HG03457 (cell line): ENCODE measurements around the gene SCGN.

Experiments
- ATAC-seq: cut with Tn5 transposase; IDR thresholded peaks from one replicate; pipeline ENCODE4 v1.9.1; 2021; ENCODE audit warnings: moderate number of reproducible peaks; ENCODE audit not compliant: unreplicated experiment

The SCGN gene

GRCh38 chr6:25639653-25640052 lies 12.4 kb upstream of the SCGN start:
- ATAC-seq = no peak

GRCh38 chr6:25640446-25640845 lies 11.6 kb upstream of the SCGN start:
- ATAC-seq = no peak

GRCh38 chr6:25640891-25641290 lies 11.1 kb upstream of the SCGN start:
- no peak for ATAC-seq

DNA sequence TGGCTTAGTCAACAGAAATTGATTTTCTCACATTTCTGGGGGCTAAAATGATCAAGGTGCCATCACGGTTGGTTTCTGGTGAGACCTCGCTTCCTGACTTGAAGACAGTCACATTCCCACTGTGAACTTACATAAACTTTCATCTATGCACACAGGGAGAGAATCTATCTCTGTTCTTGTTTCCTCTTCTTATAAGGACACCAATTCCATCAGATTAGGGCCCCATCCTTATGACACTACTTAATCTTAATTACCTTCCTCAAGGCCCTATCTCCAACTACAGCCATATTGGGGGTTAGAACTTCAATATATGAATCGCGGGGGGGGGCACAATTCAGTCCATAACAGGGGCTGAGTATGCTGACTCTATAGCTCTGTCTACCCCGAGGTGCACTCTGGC lies 10.6 kb upstream of the SCGN start:
- ATAC-seq = no peak

- ATAC-seq = no peak
These were observed 9.9 kb upstream of the SCGN start for GRCh38 chr6:25641940-25642666.

GRCh38 chr6:25642667-25643328 lies 9.2 kb upstream of the SCGN start:
- ATAC-seq = no peak

DNA sequence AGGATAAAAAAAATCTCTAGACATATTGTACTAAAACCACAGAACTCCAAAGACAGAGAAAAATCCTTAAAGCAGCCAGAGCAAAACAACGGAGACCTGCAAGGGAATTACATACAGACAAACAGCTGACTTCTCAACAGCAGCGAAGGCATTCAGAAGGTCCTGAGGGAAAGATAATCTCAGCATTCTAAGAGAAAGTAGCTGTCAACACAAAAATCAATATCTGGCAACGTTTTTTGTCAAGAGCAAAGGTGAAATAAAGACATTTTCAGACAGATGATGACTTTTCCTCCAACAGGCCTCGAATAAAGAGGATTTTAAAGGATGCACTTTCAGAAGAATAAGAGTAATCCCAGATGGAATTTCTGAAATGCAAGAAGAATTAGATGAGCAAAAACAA lies 6.1 kb upstream of the SCGN start:
- no peak for ATAC-seq

DNA sequence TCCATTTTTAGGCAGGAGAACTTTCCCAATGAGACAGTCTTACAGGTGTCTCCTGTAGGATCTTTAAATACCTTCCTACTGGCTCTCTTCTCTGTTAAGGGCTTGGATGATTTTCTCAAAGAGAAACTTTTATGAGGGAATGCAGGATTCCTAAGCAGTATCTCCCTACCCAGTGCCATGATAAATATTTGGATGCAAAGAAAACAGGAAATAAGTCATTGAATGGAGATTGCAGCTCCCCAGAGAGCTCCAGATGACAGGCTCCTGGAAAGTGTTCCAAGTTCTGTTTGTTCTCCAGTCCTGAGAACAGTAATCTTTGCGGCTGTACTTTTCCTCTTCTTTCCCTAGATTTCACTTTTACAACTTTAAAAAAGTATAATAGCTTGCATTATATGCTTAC lies 2.4 kb upstream of the SCGN start:
- ATAC-seq = no peak

DNA sequence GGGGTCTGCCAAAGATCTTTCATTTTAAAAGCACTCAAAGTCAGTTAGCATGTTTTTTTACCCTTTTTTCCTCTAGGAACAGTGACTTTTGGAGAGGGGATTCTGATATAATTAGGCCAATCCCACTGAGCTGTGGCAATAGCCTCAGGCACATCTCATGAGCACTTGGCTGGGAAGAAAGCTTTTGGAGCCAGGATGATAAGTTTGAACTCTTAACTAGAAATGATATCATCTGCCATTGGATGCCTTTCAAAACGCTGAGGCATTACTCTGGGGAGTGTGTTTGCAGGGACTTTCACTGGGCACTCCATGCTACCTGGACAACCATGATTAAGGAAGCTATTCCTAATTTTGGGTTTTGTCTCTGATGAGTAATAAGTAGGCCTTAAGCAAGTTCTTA lies 3.7 kb downstream of the SCGN start:
- ATAC-seq = no peak

GRCh38 chr6:25659633-25660368 lies 7.8 kb downstream of the SCGN start:
- no peak for ATAC-seq

GRCh38 chr6:25660512-25660911 lies 8.5 kb downstream of the SCGN start:
- ATAC-seq = no peak

- ATAC-seq = no peak
These were observed 9.2 kb downstream of the SCGN start for GRCh38 chr6:25661129-25661779.

DNA sequence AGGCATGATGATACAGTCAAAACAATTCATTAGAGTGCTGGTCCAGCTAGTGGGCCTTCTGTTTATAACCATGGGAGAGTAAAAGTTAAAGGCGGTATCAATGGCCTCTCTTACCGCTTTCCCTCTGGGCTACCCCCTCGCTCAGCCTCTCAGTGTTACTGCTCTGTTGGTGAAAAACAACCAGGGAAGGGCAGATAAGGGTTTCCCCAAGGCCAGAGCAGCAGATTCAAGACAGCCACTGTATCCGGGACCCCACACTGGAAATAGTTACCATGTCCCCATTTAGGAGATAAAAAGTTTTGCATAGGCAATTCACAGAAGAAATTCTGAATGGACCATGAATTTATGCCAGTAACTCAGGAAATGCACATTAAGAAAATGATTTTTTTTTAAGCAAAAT lies 13.4 kb downstream of the SCGN start:
- ATAC-seq = no peak

DNA sequence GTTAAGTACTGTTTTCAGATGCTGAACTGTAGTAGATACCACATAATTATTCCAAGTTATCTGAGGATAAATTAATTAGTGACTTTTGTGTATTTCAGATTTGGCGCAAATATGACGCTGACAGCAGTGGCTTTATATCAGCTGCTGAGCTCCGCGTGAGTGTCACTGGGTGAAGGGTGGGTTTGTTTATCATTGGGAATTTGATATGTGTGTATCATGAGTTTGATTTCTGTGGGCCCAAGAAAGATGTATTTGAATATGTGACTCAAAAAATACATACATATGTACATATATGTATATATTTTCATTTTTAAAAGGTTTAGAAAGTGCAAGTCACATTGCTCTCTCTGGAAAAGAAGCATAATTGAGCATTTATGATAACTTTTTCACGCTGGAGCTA lies 17.4 kb downstream of the SCGN start:
- no peak for ATAC-seq

- ATAC-seq = no peak
These were observed 18.2 kb downstream of the SCGN start for GRCh38 chr6:25670208-25670607.

DNA sequence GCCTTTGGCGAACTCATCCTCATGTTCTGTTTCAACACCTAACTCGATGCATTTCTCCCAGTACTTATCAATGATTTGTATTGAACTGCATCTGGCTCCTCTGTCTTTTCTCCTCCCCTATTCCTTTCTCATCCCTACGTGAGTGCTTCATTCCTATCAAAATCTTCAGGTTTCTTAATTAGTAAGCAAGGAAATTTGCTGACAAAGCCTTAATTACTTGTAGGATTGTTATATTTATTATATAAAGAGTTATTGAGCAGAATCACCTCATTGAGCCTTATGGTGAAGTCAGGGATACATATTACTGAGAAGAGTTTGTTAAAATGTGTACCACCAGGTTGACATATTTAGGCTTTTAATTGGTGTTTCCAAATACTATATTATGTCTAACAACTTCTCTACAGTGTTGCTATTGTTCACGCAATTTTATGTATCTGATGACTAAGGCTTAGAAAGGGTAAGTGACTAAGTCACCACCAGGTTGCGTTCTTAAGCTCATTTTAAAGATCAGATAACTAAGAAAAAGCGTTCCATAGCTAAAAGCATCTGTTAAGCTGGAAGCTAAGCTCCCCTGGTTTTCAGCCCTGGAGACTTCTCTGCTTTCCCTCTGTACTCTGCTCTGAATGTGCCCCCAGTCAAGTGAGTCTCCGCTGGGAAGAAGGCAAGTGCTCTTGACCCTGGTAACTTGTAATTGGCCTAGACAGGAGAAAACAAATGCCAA lies 18.9 kb downstream of the SCGN start:
- no peak for ATAC-seq

DNA sequence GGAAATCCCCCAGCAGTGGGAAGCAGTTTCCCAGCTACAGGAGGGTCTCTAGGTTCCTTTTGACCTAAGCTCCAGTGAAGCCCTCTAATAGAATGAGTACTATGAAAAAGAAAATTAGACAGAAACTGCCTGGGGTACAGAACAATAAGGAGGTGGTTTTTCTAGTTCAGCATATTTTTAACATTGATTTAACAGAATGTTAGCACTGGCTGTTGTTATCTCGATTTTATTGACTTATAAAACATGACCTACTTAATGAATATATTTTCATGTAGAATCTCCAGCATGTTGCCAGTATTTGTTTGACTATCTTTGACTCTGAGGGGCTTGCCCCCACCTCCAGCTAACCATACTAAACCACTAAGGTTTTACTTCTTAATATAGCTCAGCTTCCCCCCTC lies 19.6 kb downstream of the SCGN start:
- no peak for ATAC-seq

DNA sequence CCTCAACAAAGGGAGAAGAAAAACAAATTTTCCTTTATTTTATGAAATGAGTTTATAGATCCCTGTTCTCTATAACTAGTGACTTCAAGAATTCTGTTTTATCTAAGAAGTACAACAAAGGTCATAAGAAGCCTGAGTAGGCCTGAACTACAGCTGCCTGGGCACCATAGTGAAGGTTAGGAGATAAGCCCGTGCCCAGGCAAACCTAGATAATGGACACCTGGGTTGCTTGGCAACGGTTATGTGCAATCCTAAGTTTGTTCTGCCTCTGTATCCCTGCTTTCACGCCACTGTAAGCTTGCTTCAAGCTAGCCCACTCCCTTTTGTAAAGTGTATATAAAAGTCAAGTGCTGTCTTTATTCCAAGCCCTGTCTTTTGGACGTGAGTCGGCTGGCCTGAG lies 23.2 kb downstream of the SCGN start:
- ATAC-seq = no peak

GRCh38 chr6:25676775-25677174 lies 24.8 kb downstream of the SCGN start:
- ATAC-seq = no peak

DNA sequence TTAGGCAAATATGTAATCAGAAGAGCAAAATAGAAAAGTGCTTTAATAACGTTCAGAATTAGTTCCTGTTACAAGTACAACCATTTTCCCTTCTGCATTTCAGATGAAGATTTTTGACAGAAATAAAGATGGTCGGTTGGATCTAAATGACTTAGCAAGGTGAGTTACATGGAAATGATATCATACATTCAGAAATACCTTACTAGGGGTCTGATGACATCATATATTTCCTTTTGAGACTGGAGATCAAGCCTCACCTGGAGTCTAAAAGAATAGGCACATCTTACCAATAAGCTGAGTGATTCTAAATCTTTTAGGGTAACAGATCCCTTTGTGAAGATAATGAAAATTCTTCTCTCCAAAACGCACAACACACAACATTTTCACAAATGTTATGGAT lies 29.8 kb downstream of the SCGN start:
- ATAC-seq = no peak

- ATAC-seq = no peak
These were observed 30.3 kb downstream of the SCGN start for GRCh38 chr6:25682324-25682723.
